HEK293T (cell line): Measurements from ENCODE around the gene PSTPIP1.

Experiments
- ARNT ChIP-seq: fragments of 450-650 bp; IDR thresholded peaks from 2 replicates; pipeline ENCODE4 v1.6.1; 2017; ENCODE audit warnings: mild to moderate bottlenecking
- TARDBP ChIP-seq: fragments of 450-650 bp; IDR thresholded peaks from 2 replicates; pipeline ENCODE4 v1.6.1; 2016

DNA sequence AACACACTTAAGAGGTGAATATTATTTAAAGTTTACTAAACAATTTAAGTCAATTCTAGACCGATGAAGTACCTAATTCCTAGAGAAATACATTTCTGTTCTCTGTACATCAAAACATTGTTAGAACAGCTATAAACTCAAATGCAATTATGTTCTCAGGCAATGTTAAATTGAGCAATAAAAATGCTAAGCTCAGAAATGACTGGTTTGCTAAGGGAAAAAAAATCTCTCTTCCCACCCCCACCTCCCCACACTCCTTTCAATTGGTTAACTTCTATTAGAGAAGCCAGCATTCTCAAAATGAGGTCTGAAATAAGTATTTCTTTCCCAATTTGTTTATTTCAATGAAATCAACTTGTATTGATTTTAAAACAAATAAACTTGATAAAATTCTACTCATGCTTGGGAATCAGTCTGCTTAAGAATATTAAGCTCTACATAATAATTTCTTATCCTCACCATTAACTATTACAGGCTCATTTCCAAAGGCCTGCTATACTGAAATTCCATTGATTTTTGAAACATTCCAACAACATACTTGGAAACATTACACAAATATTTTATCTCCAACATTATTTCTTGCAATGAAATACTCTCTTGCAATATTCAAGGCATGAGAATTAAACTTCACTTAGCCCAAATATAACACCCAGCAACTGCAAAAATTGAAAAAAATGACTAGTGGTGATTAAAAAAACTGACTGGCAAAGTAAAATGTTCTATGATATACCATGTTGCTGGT lies 53.4 kb downstream of the PSTPIP1 start:
- TF ChIP-seq TARDBP (no peak), ARNT (no peak)
